ENCODE data around the gene UACA. TPM values are rescaled to one million over a fixed set of nuclear protein-coding genes. Genes with fewer than 3 reads are reported as not detected.

UACA gene
- total RNA-seq, 2 experiments from 2014 or later, result 2.2 to 3.3 TPM

DNA sequence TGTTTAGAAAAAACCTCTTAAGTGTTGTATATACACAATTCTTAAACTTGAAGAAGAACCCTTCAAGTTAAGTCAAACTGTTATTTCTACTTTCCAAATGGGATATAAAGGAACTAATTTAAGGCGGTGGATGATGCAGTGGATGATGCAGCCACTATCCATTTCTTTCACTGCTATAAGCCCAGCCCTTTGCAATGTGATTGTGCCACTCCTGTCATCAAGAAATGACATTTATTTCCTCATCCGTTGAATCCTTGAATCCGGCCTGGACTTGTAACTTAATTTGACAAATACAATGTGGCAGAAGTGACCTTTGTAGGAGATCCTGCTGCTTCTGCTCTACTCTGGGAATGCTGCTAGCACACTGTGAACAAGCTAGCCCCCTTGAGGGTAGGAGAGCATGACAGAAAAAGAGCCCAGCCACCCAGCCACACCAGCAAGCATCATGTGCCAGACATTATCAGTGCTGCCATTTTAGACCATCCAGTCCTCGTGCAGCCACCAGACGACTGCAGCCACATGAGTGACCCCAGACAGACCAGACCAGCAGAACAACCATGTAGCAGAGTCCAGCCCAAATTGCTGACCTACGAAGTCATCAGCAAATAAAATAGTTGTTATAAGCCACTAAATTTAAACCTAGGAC lies 47.4 kb downstream of the UACA start:
- H3K27ac Mint-ChIP-seq, result no peak overlapping the region
- ChIA-PET POLR2A (no interaction called here), CTCF (no interaction called here)
- H3K4me3 Mint-ChIP-seq, result no peak overlapping the region
- no peaks in the 10 kb centered on the region for H3K36me3 Mint-ChIP-seq (ENCODE audit: low read depth)
- H3K4me1 Mint-ChIP-seq (ENCODE audit: low read depth), result peaks cover 5% of the 10 kb centered on the region
- H3K9me3 Mint-ChIP-seq (ENCODE audit: insufficient read depth), result no peaks in the 10 kb centered on the region
- DNase-seq, result no peak
- peaks cover 31% of the 10 kb centered on the region for H3K27me3 Mint-ChIP-seq (ENCODE audit: low read depth)
- no peak for ATAC-seq

DNA sequence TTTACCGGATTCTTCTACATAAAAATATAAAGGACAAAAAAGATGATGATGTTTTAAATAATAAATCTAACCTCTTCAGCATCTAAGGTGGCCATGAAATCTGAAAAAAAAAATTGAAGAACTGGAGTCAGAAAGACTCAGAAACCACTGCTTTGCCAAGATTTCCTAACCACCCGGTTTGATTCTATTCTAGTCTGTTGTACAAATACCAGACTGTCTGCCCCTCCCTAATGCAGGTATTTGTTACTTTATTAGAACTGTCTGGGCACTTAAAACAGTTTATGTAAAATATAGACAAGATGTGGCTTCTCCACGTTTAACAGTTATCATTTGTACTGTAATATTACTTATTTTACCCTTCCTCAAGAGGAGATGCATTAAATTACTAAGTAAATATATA lies 48.8 kb downstream of the UACA start:
- peaks cover 5% of the 10 kb centered on the region for H3K4me1 Mint-ChIP-seq (ENCODE audit: low read depth)
- H3K4me3 Mint-ChIP-seq, result no peak overlapping the region
- ATAC-seq, result no peak
- H3K9me3 Mint-ChIP-seq (ENCODE audit: insufficient read depth), result no peaks in the 10 kb centered on the region
- no peaks in the 10 kb centered on the region for H3K36me3 Mint-ChIP-seq (ENCODE audit: low read depth)
- no peak for DNase-seq
- H3K27ac Mint-ChIP-seq, result no peak overlapping the region
- CTCF ChIA-PET, result interaction anchor here (1.8 kb wide), 1 partner anchor 8 kb away, joined by 14 read pairs; no protein-coding TSS in a partner anchor
- POLR2A ChIA-PET, result no interaction called here
- peaks cover 32% of the 10 kb centered on the region for H3K27me3 Mint-ChIP-seq (ENCODE audit: low read depth)

DNA sequence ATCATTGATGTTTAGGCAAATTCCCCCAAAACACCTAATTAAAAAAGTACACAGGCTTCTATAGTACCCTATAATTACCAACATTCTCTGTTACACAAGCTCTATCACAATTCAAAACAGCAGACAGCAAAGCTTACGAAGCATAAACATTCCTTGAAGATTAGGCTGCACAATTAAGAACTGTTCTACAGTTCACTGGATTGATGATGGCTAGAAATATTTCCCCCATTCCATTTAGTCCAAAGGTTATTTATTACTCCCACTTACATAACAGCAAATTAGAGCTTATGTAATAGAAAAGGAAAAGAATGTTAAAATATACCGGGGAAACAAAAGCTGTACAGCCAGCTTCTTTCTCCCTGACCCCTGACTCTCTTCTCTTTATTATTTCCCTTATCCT lies 49.3 kb downstream of the UACA start:
- peaks cover 34% of the 10 kb centered on the region for H3K27me3 Mint-ChIP-seq (ENCODE audit: low read depth)
- DNase-seq (no peak), ATAC-seq (no peak)
- ChIA-PET POLR2A (no interaction called here), CTCF (interaction anchor here (1.8 kb wide), 1 partner anchor 9 kb away, joined by 14 read pairs; no protein-coding TSS in a partner anchor)
- H3K9me3 Mint-ChIP-seq (ENCODE audit: insufficient read depth), result no peaks in the 10 kb centered on the region
- peaks cover 5% of the 10 kb centered on the region for H3K4me1 Mint-ChIP-seq (ENCODE audit: low read depth)
- H3K36me3 Mint-ChIP-seq (ENCODE audit: low read depth), result no peaks in the 10 kb centered on the region
- no peak overlapping the region for H3K27ac Mint-ChIP-seq
- no peak overlapping the region for H3K4me3 Mint-ChIP-seq

DNA sequence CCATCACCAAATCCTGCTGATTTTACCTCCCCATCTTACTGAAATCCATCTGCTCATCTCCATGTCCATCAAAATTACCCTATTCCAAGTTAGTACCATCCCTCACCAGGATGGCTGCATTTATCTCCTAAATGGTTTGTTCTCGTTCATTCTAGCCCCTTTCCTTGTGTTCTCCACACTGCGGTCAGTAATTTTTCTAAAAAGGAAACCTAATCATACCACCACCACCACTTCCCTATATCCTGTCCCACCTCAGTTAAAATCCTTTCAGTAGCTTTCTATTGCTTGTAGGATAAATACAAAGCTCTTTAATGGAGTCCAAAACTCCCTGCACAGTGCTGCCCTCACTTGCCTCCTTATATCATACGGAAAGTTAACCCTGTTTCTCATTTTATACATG lies 51.1 kb downstream of the UACA start:
- H3K4me3 Mint-ChIP-seq, result no peak overlapping the region
- POLR2A ChIA-PET, result no interaction called here

DNA sequence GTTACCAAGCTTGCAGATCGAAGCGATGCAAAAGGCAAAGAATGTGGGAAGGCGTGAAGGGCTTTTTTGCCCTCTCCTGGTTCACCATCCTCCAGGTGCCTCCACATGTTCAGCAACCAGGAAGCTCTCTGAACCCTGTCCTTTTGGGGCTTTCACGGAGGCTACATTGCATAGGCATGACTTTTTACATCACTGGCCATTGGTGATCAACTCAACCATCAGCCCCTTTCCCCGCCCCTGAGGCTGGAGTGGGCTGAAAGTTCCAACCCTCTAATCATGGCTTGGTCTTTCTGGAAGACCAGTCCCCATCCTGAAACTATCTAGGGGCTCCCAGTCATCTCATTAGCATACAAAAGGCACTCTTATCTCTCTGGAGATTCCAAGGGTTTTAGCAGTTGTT lies 52.6 kb downstream of the UACA start:
- POLR2A ChIA-PET, result no interaction called here
- H3K9me3 Mint-ChIP-seq (ENCODE audit: insufficient read depth), result no peaks in the 10 kb centered on the region
- CTCF ChIA-PET, result interaction anchor here (1.3 to 2.4 kb wide), 2 partner anchors 12 to 31 kb away, joined by 3 to 8 read pairs; no protein-coding TSS in a partner anchor
- H3K27me3 Mint-ChIP-seq (ENCODE audit: low read depth), result peaks cover 47% of the 10 kb centered on the region
- no peak overlapping the region for H3K4me3 Mint-ChIP-seq
- H3K4me1 Mint-ChIP-seq (ENCODE audit: low read depth), result peaks cover 5% of the 10 kb centered on the region
- DNase-seq (no peak), ATAC-seq (no peak)
- no peak overlapping the region for H3K27ac Mint-ChIP-seq
- no peaks in the 10 kb centered on the region for H3K36me3 Mint-ChIP-seq (ENCODE audit: low read depth)

More for the DNA sequence above, 51.1 kb downstream of the UACA start:
- Mint-ChIP-seq H3K4me1 (ENCODE audit: low read depth) (peaks cover 5% of the 10 kb centered on the region), H3K9me3 (ENCODE audit: insufficient read depth) (no peaks in the 10 kb centered on the region), H3K36me3 (ENCODE audit: low read depth) (no peaks in the 10 kb centered on the region), H3K27me3 (ENCODE audit: low read depth) (peaks cover 43% of the 10 kb centered on the region), H3K27ac (no peak overlapping the region)
- CTCF ChIA-PET, result interaction anchor here (1.2 to 1.8 kb wide), 2 partner anchors 10 to 32 kb away, joined by 6 to 7 read pairs; no protein-coding TSS in a partner anchor
- DNase-seq, result no peak
- no peak for ATAC-seq

DNA sequence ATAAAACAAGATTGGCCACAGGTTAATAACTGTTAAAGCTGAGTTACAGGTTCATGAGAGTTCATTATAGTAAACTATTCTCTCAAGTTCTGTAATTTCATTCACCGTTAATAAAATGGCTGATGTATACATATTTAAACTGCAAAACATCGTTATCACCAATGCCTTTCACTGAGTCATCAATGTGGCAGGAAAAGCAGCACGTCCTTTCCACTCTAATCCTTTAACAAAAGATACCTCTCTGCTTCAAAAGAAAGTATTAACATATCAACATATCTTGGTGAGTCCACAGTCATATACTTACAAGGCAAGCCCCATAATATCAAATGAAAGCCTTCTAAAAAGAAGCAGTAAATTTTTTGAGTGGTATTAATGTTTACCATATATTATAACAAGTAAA lies 54.5 kb downstream of the UACA start:
- Mint-ChIP-seq H3K9me3 (ENCODE audit: insufficient read depth) (no peaks in the 10 kb centered on the region), H3K27ac (no peak overlapping the region), H3K27me3 (ENCODE audit: low read depth) (peaks cover 44% of the 10 kb centered on the region), H3K4me1 (ENCODE audit: low read depth) (peaks cover 5% of the 10 kb centered on the region), H3K4me3 (no peak overlapping the region), H3K36me3 (ENCODE audit: low read depth) (no peaks in the 10 kb centered on the region)
- ATAC-seq (no peak), DNase-seq (no peak)
- ChIA-PET CTCF (interaction anchor here (2.4 kb wide), 1 partner anchor 14 kb away, joined by 8 read pairs; no protein-coding TSS in a partner anchor), POLR2A (no interaction called here)

DNA sequence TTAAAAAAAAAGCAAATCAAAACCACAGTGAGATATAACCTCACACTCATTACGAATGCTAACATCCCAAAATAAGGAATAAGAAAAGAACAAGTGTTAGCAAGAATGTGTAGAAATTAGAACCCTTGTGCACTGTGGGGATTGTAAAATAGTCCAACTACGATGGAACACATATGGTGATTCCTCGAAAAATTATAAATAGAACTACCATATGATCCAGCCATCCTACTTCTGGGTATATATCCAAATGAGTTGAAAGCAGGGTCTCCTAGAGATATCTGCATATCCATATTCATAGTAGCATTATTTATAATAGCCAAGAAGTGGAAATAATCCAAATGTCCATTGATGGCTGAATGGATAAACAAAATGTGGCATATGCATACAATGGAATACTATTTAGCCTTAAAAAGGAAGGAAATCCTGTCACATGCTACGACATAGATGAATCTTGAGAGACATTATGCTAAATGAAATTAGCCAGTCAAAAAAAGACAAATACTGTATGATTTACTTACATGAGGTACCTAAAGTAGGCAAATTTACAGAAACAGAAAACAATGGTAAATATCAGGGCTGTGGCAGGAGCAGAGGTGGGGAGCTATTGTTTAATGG lies 55.6 kb downstream of the UACA start:
- no peak for ATAC-seq
- Mint-ChIP-seq H3K27ac (no peak overlapping the region), H3K4me1 (ENCODE audit: low read depth) (peaks cover 5% of the 10 kb centered on the region), H3K27me3 (ENCODE audit: low read depth) (peaks cover 46% of the 10 kb centered on the region), H3K9me3 (ENCODE audit: insufficient read depth) (no peaks in the 10 kb centered on the region), H3K4me3 (no peak overlapping the region), H3K36me3 (ENCODE audit: low read depth) (no peaks in the 10 kb centered on the region)
- DNase-seq, result no peak
- ChIA-PET POLR2A (no interaction called here), CTCF (no interaction called here)

DNA sequence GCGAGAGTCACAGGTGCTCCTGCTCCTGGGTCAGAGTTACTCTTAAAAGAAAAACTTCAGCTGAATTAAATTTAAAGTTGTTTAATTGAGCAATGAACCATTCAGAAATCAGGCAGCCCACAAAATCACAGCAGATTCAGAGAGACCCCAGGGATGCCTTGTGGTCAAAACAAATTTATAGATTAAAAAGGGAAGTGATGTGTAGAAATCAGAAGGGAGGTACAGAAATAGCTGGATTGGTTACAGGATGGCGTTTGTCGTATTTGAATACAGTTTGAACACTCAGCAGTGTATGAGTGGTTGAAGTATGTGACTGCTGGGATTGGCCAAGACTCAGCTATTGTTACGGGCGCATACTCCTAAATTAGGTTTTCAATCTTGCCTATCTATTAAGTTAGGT lies 58.6 kb downstream of the UACA start:
- Mint-ChIP-seq H3K36me3 (ENCODE audit: low read depth) (no peaks in the 10 kb centered on the region), H3K27me3 (ENCODE audit: low read depth) (peaks cover 48% of the 10 kb centered on the region), H3K27ac (no peak overlapping the region), H3K4me1 (ENCODE audit: low read depth) (no peaks in the 10 kb centered on the region), H3K4me3 (no peak overlapping the region), H3K9me3 (ENCODE audit: insufficient read depth) (no peaks in the 10 kb centered on the region)
- POLR2A ChIA-PET, result no interaction called here
- CTCF ChIA-PET, result interaction anchor here (0.9 to 2.7 kb wide), 2 partner anchors 10 to 18 kb away, joined by 3 to 14 read pairs; no protein-coding TSS in a partner anchor
- DNase-seq (no peak), ATAC-seq (no peak)

DNA sequence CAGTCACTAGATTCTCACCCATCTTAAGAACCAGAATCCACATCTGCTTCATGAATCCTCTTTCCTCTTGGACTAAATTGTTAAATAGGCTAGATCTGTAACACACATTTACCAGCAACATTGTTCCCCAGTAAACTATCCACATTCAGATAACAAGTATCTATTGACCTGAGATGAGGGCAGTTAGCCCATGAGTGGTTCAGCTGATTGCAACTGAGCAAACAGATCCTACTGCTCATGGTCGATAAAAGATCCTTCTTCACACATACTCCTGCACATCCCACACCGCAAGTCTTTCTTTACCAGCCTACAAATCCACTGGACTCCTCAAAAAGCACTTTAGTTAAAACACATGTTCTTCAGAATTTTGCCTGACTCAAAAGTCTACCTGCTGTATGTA lies 59.2 kb downstream of the UACA start:
- DNase-seq (no peak), ATAC-seq (no peak)
- Mint-ChIP-seq H3K9me3 (ENCODE audit: insufficient read depth) (no peaks in the 10 kb centered on the region), H3K4me3 (no peak overlapping the region), H3K27me3 (ENCODE audit: low read depth) (peaks cover 49% of the 10 kb centered on the region), H3K4me1 (ENCODE audit: low read depth) (no peaks in the 10 kb centered on the region), H3K36me3 (ENCODE audit: low read depth) (no peaks in the 10 kb centered on the region), H3K27ac (no peak overlapping the region)
- ChIA-PET CTCF (interaction anchor here (2.7 kb wide), 1 partner anchor 18 kb away, joined by 14 read pairs; no protein-coding TSS in a partner anchor), POLR2A (no interaction called here)

DNA sequence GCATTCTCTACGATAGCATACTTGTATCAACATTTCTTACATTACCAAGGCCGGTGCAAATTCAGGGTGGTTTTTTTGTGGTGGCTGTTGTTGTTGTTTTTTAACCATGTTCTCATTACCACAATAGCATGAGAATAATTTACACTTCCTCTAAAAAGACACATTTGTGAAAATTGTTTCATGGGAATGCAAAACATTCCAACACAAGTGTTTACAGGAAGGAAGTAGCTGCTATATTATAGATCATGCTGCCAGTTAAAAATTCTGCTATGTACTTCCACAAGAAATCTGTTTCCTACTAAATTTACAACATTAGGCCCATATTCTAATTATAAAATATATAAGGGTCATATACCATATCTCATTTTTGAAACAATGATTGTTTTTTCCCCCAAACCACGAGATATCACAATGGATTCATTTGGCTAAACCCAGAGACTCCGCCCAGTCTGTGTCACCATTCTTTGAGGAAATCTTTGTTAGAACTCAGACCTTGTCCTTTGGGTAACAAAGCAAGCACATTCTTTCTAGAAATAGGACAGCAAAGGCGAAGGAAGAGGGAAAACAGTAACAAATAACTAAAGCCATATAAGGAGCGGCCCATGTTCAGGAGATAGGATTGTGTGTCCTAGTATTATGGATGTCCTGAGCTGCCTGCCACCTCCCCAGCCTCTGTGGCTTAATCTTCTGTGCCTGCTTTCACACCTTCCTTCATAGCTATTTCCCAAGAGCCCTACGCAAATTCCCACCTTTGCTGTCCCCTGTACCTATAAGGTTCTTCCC lies 60.1 kb downstream of the UACA start:
- no peak overlapping the region for H3K27ac Mint-ChIP-seq
- peaks cover 48% of the 10 kb centered on the region for H3K27me3 Mint-ChIP-seq (ENCODE audit: low read depth)
- H3K36me3 Mint-ChIP-seq (ENCODE audit: low read depth), result no peaks in the 10 kb centered on the region
- ChIA-PET CTCF (interaction anchor here (2.7 kb wide), 1 partner anchor 19 kb away, joined by 14 read pairs; no protein-coding TSS in a partner anchor), POLR2A (no interaction called here)
- H3K9me3 Mint-ChIP-seq (ENCODE audit: insufficient read depth), result no peaks in the 10 kb centered on the region
- no peaks in the 10 kb centered on the region for H3K4me1 Mint-ChIP-seq (ENCODE audit: low read depth)
- no peak overlapping the region for H3K4me3 Mint-ChIP-seq
- DNase-seq (no peak), ATAC-seq (no peak)

DNA sequence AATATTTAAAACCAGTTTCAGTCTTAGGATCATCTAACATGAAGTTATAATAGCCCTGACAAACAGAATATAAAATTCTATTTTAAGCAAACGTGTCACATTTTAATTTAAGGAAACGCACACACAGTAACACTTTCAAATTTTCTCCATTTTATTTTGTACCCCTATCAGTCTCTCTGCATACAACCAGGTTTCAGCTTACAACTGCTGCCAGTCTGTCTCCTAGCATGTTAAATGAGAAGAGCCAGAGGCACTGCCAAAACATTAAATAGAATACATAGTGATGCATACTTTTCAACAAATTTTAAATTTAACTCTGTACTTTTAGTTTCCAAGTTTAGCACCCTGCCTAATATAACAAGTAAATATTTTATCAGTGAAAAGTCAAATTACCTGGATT lies 60.8 kb downstream of the UACA start:
- no peaks in the 10 kb centered on the region for H3K36me3 Mint-ChIP-seq (ENCODE audit: low read depth)
- CTCF ChIA-PET, result interaction anchor here (2.7 kb wide), 1 partner anchor 20 kb away, joined by 14 read pairs; no protein-coding TSS in a partner anchor
- DNase-seq (no peak), ATAC-seq (no peak)
- H3K9me3 Mint-ChIP-seq (ENCODE audit: insufficient read depth), result no peaks in the 10 kb centered on the region
- no peak overlapping the region for H3K27ac Mint-ChIP-seq
- POLR2A ChIA-PET, result no interaction called here
- peaks cover 44% of the 10 kb centered on the region for H3K27me3 Mint-ChIP-seq (ENCODE audit: low read depth)
- no peaks in the 10 kb centered on the region for H3K4me1 Mint-ChIP-seq (ENCODE audit: low read depth)
- H3K4me3 Mint-ChIP-seq, result no peak overlapping the region

Measured in activated CD8-positive, alpha-beta T cell treated with anti-CD3 and anti-CD28 coated beads, Interleukin-2, amount 10 ng/mL, durations not matched to agents 7 days and 5 days (primary cell).